ENCODE data around the gene LOX. TPM values are rescaled to one million over a fixed set of nuclear protein-coding genes. Genes with fewer than 3 reads are reported as not detected.

LOX gene
- total RNA-seq, 1 experiment from 2014 or later = 2.8 TPM

GRCh38 chr5:122107016-122107415 is 29.0 kb upstream of the LOX start:
- POLR2A ChIA-PET (ENCODE audit: low non-redundant PET) = no interaction called here
- H3K36me3 ChIP-seq (ENCODE audit: insufficient read depth, low read length, poor library complexity, severe bottlenecking) = no peaks in the 10 kb centered on the region
- BruUV-seq (replicated peaks) = no TSS peak
- no peak overlapping the region for H3K4me3 ChIP-seq (ENCODE audit: low read depth, low read length, poor library complexity, severe bottlenecking)
- intact Hi-C loops (cut with micrococcal nuclease; ENCODE audit: unreplicated experiment) = no loop called here
- H3K27me3 ChIP-seq (replicated peaks; ENCODE audit: insufficient read depth, low read depth, low read length, poor library complexity) = no peaks in the 10 kb centered on the region
- DNase-seq (ENCODE audit: low spot score) = no peak
- no peaks in the 10 kb centered on the region for H3K9me3 ChIP-seq (ENCODE audit: low read depth, low read length, poor library complexity, severe bottlenecking)
- peaks cover 8% of the 10 kb centered on the region for H3K4me1 ChIP-seq (ENCODE audit: insufficient read depth, low read length, poor library complexity, severe bottlenecking)
- CTCF ChIA-PET = no interaction called here
- H3K27ac ChIP-seq (ENCODE audit: low read depth, low read length, poor library complexity, severe bottlenecking) = no peak overlapping the region
- TF ChIP-seq, protein P1, sequence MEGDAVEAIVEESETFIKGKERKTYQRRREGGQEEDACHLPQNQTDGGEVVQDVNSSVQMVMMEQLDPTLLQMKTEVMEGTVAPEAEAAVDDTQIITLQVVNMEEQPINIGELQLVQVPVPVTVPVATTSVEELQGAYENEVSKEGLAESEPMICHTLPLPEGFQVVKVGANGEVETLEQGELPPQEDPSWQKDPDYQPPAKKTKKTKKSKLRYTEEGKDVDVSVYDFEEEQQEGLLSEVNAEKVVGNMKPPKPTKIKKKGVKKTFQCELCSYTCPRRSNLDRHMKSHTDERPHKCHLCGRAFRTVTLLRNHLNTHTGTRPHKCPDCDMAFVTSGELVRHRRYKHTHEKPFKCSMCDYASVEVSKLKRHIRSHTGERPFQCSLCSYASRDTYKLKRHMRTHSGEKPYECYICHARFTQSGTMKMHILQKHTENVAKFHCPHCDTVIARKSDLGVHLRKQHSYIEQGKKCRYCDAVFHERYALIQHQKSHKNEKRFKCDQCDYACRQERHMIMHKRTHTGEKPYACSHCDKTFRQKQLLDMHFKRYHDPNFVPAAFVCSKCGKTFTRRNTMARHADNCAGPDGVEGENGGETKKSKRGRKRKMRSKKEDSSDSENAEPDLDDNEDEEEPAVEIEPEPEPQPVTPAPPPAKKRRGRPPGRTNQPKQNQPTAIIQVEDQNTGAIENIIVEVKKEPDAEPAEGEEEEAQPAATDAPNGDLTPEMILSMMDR (conservative IDR thresholded peaks at IDR 0.05; ENCODE audit: low read depth, low read length) = no peak
- TF ChIP-seq EZH2 (IDR thresholded peaks at IDR 0.05; ENCODE audit: borderline replicate concordance, low read depth, low read length, poor library complexity, severe bottlenecking) = no peak

GRCh38 chr5:122105909-122106308 is 27.9 kb upstream of the LOX start:
- ChIA-PET POLR2A (ENCODE audit: low non-redundant PET) (no interaction called here), CTCF (no interaction called here)

DNA sequence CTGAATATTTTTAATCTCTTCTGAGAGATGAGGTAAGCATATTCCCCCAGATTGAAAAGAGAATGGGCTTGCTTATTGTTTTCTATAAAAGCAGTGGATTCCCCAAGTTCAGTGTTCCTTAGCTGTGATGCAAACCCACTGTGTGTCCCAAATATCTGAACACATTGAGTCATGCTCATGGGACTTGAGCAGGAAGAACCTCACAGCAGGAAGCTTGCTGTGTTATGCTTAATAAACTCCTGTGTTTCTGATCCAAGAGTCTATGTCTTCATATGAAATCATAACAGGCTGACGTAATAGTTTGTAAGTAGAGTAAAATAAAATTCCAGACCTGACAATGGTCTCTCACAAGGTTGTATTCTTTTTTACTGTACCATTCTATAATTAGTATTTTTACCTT is 24.8 kb upstream of the LOX start:
- peak overlapping the region; percentile 42 for H3K27ac ChIP-seq (ENCODE audit: low read depth, low read length, poor library complexity, severe bottlenecking)
- no peaks in the 10 kb centered on the region for H3K36me3 ChIP-seq (ENCODE audit: insufficient read depth, low read length, poor library complexity, severe bottlenecking)
- no peaks in the 10 kb centered on the region for H3K9me3 ChIP-seq (ENCODE audit: low read depth, low read length, poor library complexity, severe bottlenecking)
- no peaks in the 10 kb centered on the region for H3K27me3 ChIP-seq (replicated peaks; ENCODE audit: insufficient read depth, low read depth, low read length, poor library complexity)
- CTCF ChIA-PET = interaction anchor here (0.9 to 1.8 kb wide), 3 partner anchors 11 to 133 kb away, joined by 3 to 6 read pairs (median 3); no protein-coding TSS in a partner anchor
- TF ChIP-seq, protein P1 (conservative IDR thresholded peaks at IDR 0.05; ENCODE audit: low read depth, low read length) = no peak
- no peak for TF ChIP-seq EZH2 (IDR thresholded peaks at IDR 0.05; ENCODE audit: borderline replicate concordance, low read depth, low read length, poor library complexity, severe bottlenecking)
- peak; percentile 60 for DNase-seq (ENCODE audit: low spot score)
- H3K4me1 ChIP-seq (ENCODE audit: insufficient read depth, low read length, poor library complexity, severe bottlenecking) = peaks cover 8% of the 10 kb centered on the region
- no peak overlapping the region for H3K4me3 ChIP-seq (ENCODE audit: low read depth, low read length, poor library complexity, severe bottlenecking)
- intact Hi-C loops (cut with micrococcal nuclease; ENCODE audit: unreplicated experiment) = no loop called here
- POLR2A ChIA-PET (ENCODE audit: low non-redundant PET) = no interaction called here
- no TSS peak for BruUV-seq (replicated peaks)

More at GRCh38 chr5:122105909-122106308, 27.9 kb upstream of the LOX start:
- TF ChIP-seq EZH2 (IDR thresholded peaks at IDR 0.05; ENCODE audit: borderline replicate concordance, low read depth, low read length, poor library complexity, severe bottlenecking) = no peak
- TF ChIP-seq, protein P1 (conservative IDR thresholded peaks at IDR 0.05; ENCODE audit: low read depth, low read length) = no peak
- Histone ChIP-seq H3K9me3 (ENCODE audit: low read depth, low read length, poor library complexity, severe bottlenecking) (no peaks in the 10 kb centered on the region), H3K4me3 (ENCODE audit: low read depth, low read length, poor library complexity, severe bottlenecking) (no peak overlapping the region), H3K4me1 (ENCODE audit: insufficient read depth, low read length, poor library complexity, severe bottlenecking) (peaks cover 8% of the 10 kb centered on the region), H3K36me3 (ENCODE audit: insufficient read depth, low read length, poor library complexity, severe bottlenecking) (no peaks in the 10 kb centered on the region), H3K27ac (ENCODE audit: low read depth, low read length, poor library complexity, severe bottlenecking) (no peak overlapping the region), H3K27me3 (replicated peaks; ENCODE audit: insufficient read depth, low read depth, low read length, poor library complexity) (no peaks in the 10 kb centered on the region)
- BruUV-seq (replicated peaks) = no TSS peak
- DNase-seq (ENCODE audit: low spot score) = no peak
- intact Hi-C loops (cut with micrococcal nuclease; ENCODE audit: unreplicated experiment) = no loop called here

All from A673 (cell line).